GM12892 (cell line): Measurements from ENCODE around the gene NKRF.

ENCODE experiments used
- DNase-seq: peaks from one replicate; pipeline ENCODE4 v3.0.0; 2011; ENCODE audit not compliant: insufficient read length
- FAIRE-seq: peaks from 2 replicates; lab custom pipeline; 2011; peaks lifted over from hg19 to GRCh38; lab: Jason Lieb, UNC
- POLR2A ChIP-seq: IDR thresholded peaks from 2 replicates; pipeline ENCODE4 v1.6.1; 2011; ENCODE audit warnings: low read depth, low read length, control low read depth
- POLR2AphosphoS5 ChIP-seq: IDR thresholded peaks from 2 replicates; pipeline ENCODE4 v1.6.1; 2011; ENCODE audit warnings: low read depth, low read length, control low read depth
- TAF1 ChIP-seq: IDR thresholded peaks from 2 replicates; pipeline ENCODE4 v1.6.1; 2011; ENCODE audit warnings: low read depth, mild to moderate bottlenecking, control low read depth, low read length, borderline replicate concordance

The NKRF gene

GRCh38 chrX:119604766-119605463, 1.3 kb downstream of the NKRF start:
- TF ChIP-seq POLR2A (no peak), POLR2AphosphoS5 (no peak), TAF1 (no peak)
- DNase-seq, result no peak
- no peak for FAIRE-seq

DNA sequence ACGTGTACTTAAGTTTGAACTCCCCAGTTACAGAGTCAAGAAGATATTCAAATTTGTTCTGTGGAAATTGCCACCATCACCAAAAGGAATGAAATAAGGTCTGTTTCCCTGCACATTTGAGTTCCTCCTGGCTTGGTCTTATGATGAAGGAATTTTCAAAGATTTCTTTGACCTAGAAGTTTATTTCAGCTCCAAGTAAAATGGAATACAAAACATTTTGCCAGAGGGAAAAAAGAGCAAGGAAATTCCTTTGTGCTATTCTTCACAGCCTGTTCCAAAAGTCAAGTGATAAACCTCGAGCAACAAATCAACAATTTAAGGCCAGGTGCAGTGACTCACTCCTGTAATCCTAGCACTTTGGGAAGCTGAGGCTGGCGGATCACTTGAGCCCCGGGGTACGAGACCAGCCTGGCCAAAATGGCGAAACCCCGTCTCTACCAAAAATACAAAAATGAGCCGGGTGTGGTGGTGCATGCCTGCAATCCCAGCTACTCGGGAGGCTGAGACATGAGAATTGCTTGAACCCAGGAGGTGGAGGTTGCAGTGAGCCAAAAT, 3.4 kb downstream of the NKRF start:
- FAIRE-seq (peak; percentile 81), DNase-seq (no peak)
- TF ChIP-seq TAF1 (no peak), POLR2AphosphoS5 (no peak), POLR2A (no peak)

GRCh38 chrX:119589810-119590209, 16.4 kb downstream of the NKRF start:
- FAIRE-seq (no peak), DNase-seq (no peak)
- TF ChIP-seq TAF1 (no peak), POLR2A (no peak), POLR2AphosphoS5 (no peak)

DNA sequence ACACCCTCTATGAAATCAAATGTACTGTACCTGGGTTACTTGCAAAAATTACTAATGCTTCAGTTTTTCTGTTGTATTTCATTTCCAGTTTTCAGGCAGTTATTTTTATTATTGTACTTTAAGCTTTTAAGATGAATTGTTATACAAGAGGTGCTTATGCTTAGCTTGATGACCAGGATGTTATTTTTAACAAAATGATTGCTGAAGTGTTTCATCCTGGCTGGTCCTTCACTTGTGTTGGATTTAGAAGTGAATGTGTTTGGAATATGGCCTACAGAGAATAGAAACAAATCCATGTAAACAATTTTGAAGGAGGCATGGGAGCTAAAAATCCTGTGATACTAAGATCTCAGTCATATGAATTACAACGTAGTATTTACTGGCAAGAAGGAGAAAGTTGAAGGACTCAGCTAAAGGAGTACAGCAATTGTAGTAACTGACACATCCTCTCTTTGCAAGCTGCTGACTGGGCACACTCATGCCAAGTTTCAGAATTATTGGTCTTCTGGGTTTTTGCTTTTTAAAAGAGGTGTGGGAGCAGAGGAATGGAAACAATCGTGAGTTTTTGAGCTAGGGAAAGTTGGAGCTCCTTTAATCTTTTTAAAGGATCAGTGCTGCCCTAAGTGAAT, 22.7 kb downstream of the NKRF start:
- DNase-seq (no peak), FAIRE-seq (peak; percentile 66)
- no peak for TF ChIP-seq POLR2AphosphoS5
- no peak for TF ChIP-seq TAF1
- TF ChIP-seq POLR2A, result no peak

GRCh38 chrX:119579414-119579813, 26.8 kb downstream of the NKRF start:
- peak; percentile 87 for FAIRE-seq
- DNase-seq, result no peak
- TF ChIP-seq POLR2A, result no peak

GRCh38 chrX:119574394-119575266, 31.6 kb downstream of the NKRF start, which contains the start of gene UBE2A:
UBE2A (plus strand) TSS chrX:119574563; CDS start chrX:119574712, 149 bp downstream.
- TF ChIP-seq TAF1 (peak; percentile 96), POLR2AphosphoS5 (peak; percentile 97), POLR2A (peak; percentile 98)
- FAIRE-seq (peak; percentile 84), DNase-seq (peak; percentile 77)

- DNase-seq (peak; percentile 25), FAIRE-seq (no peak)
- TF ChIP-seq POLR2A (no peak), TAF1 (no peak), POLR2AphosphoS5 (no peak)
Observed at GRCh38 chrX:119573840-119574393, 32.3 kb downstream of the NKRF start.

DNA sequence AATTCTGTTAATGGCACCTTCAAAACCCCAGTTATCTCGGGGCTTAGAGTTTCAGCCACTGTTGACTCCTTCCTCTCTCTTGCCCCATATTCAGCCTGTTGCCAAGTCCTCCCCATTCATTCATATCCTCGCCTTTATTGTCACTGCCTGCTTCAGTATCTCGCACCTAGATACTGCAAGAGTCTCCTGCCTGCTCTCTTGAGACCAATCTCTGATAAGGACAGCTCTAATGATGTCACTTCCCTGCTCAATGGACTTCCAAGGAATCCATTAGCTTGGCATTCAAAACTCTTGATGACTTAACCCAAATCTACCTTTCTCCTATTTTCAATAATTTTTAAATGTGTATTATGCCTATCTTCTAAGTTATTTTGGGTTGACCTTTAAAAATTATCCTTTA, 33.0 kb downstream of the NKRF start:
- FAIRE-seq, result no peak
- no peak for DNase-seq
- TF ChIP-seq TAF1, result no peak
- no peak for TF ChIP-seq POLR2AphosphoS5
- no peak for TF ChIP-seq POLR2A

GRCh38 chrX:119570351-119570835, 35.8 kb downstream of the NKRF start:
- DNase-seq, result no peak
- FAIRE-seq, result no peak

GRCh38 chrX:119565107-119565663, 41.0 kb downstream of the NKRF start, which contains the start of gene STEEP1:
STEEP1 (minus strand) TSS chrX:119565409; CDS start chrX:119565355, 54 bp downstream.
- DNase-seq (peak; percentile 62), FAIRE-seq (peak; percentile 88)
- TF ChIP-seq TAF1, result no peak
- TF ChIP-seq POLR2AphosphoS5, result peak; percentile 31; the same call in 1 of the 2 replicates
- peak; percentile 59; the same call in 1 of the 2 replicates for TF ChIP-seq POLR2A

More at GRCh38 chrX:119570351-119570835, 35.8 kb downstream of the NKRF start:
- TF ChIP-seq POLR2A (no peak), POLR2AphosphoS5 (no peak), TAF1 (no peak)

- FAIRE-seq, result no peak
- TF ChIP-seq TAF1, result no peak
- TF ChIP-seq POLR2A, result no peak
- TF ChIP-seq POLR2AphosphoS5, result no peak
- DNase-seq, result no peak
Observed at GRCh38 chrX:119552508-119552907, 53.7 kb downstream of the NKRF start.
